ENCODE results near the gene BIRC6. TPM values are rescaled to one million over a fixed set of nuclear protein-coding genes. Genes with fewer than 3 reads are reported as not detected.

BIRC6 gene
- total RNA-seq, 3 donors from 2014 or later (not counting 1 experiment from before 2014, with no cell fraction given) = 190 to 225 (median 224) TPM

DNA sequence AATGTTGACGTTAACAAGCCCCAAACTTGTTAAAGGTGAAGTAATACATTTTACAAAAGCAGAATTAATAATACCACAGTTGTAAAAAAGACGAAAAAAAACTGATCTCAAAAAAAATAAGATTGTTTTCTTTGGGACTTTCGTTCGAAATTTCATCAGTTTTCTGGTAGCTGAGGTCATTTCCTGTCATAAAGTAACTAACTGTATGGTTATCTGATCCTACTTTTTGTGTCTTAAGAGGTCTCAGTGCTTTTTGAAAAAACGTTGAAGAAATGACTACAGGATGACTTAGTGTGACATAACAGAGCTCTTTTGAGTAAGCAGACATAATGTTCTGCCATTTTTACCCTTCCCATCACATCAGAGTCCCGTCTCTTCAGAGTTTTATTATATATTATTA, 79.3 kb downstream of the BIRC6 start:
- intact Hi-C loops (cut with micrococcal nuclease) = no loop called here
- H3K27ac Mint-ChIP-seq = no peak overlapping the region
- H3K36me3 Mint-ChIP-seq = peaks cover 4% of the 10 kb centered on the region
- no peaks in the 10 kb centered on the region for H3K27me3 ChIP-seq (ENCODE audit: control insufficient read depth, insufficient read depth, low read length)
- no peaks in the 10 kb centered on the region for H3K9me3 Mint-ChIP-seq
- DNase-seq (no peak), ATAC-seq (no peak)
- peaks cover 71% of the 10 kb centered on the region for H3K36me3 ChIP-seq (ENCODE audit: control insufficient read depth, insufficient read depth, low read length)
- TF ChIP-seq CTCF (IDR thresholded peaks at IDR 0.05) = no peak
- no peak overlapping the region for H3K4me3 Mint-ChIP-seq
- no peak overlapping the region for H3K27ac ChIP-seq (ENCODE audit: low read length)
- no peaks in the 10 kb centered on the region for H3K9me3 ChIP-seq (ENCODE audit: control insufficient read depth, insufficient read depth, low read length)
- no peaks in the 10 kb centered on the region for H3K27me3 Mint-ChIP-seq (ENCODE audit: low read depth in 2 of 2)
- H3K4me1 Mint-ChIP-seq = peaks cover 0 to 5% of the 10 kb centered on the region in 2 donors
- H3K4me3 ChIP-seq (ENCODE audit: low read length) = no peak overlapping the region
- 97% methylated on average over 3 of the region's 6 CpGs for WGBS (ENCODE audit: insufficient coverage)
- H3K4me1 ChIP-seq (ENCODE audit: control insufficient read depth, insufficient read depth, low read length) = no peaks in the 10 kb centered on the region

GRCh38 chr2:32442020-32442467, 85.2 kb downstream of the BIRC6 start:
- ATAC-seq (no peak), DNase-seq (no peak)
- Mint-ChIP-seq H3K27ac (no peak overlapping the region), H3K9me3 (no peaks in the 10 kb centered on the region), H3K4me1 (no peaks in the 10 kb centered on the region), H3K4me3 (no peak overlapping the region), H3K36me3 (peaks cover 37% of the 10 kb centered on the region), H3K27me3 (ENCODE audit: low read depth in 2 of 2) (no peaks in the 10 kb centered on the region)
- no peaks in the 10 kb centered on the region for H3K9me3 ChIP-seq (ENCODE audit: control insufficient read depth, insufficient read depth, low read length)
- WGBS (ENCODE audit: insufficient coverage) = 97% methylated on average over 7 of the region's 7 CpGs
- H3K4me1 ChIP-seq (ENCODE audit: control insufficient read depth, insufficient read depth, low read length) = no peaks in the 10 kb centered on the region
- peaks cover 83% of the 10 kb centered on the region for H3K36me3 ChIP-seq (ENCODE audit: control insufficient read depth, insufficient read depth, low read length)
- intact Hi-C loops (cut with micrococcal nuclease) = no loop called here
- TF ChIP-seq CTCF (IDR thresholded peaks at IDR 0.05) = no peak
- H3K27me3 ChIP-seq (ENCODE audit: control insufficient read depth, insufficient read depth, low read length) = no peaks in the 10 kb centered on the region
- no peak overlapping the region for H3K27ac ChIP-seq (ENCODE audit: low read length)
- H3K4me3 ChIP-seq (ENCODE audit: low read length) = no peak overlapping the region

- Mint-ChIP-seq H3K27ac (peak overlapping the region in 1 of 2 donors; percentile 21), H3K4me1 (no peaks in the 10 kb centered on the region), H3K27me3 (ENCODE audit: low read depth in 2 of 2) (no peaks in the 10 kb centered on the region), H3K9me3 (no peaks in the 10 kb centered on the region), H3K4me3 (no peak overlapping the region), H3K36me3 (peaks cover 32% of the 10 kb centered on the region)
- no peaks in the 10 kb centered on the region for H3K4me1 ChIP-seq (ENCODE audit: control insufficient read depth, insufficient read depth, low read length)
- H3K9me3 ChIP-seq (ENCODE audit: control insufficient read depth, insufficient read depth, low read length) = no peaks in the 10 kb centered on the region
- no peak overlapping the region for H3K27ac ChIP-seq (ENCODE audit: low read length)
- WGBS (ENCODE audit: insufficient coverage) = 99% methylated on average over 5 of the region's 6 CpGs
- H3K27me3 ChIP-seq (ENCODE audit: control insufficient read depth, insufficient read depth, low read length) = no peaks in the 10 kb centered on the region
- intact Hi-C loops (cut with micrococcal nuclease) = no loop called here
- H3K4me3 ChIP-seq (ENCODE audit: low read length) = no peak overlapping the region
- peaks cover 61% of the 10 kb centered on the region for H3K36me3 ChIP-seq (ENCODE audit: control insufficient read depth, insufficient read depth, low read length)
- no peak for ATAC-seq
- no peak for TF ChIP-seq CTCF (IDR thresholded peaks at IDR 0.05)
- no peak for DNase-seq
These were observed 89.5 kb downstream of the BIRC6 start for GRCh38 chr2:32446369-32446768.

- ATAC-seq (no peak), DNase-seq (no peak)
- no peak overlapping the region for H3K4me3 ChIP-seq (ENCODE audit: low read length)
- intact Hi-C loops (cut with micrococcal nuclease) = no loop called here
- H3K4me1 Mint-ChIP-seq = peaks cover 10 to 14% of the 10 kb centered on the region in 2 donors
- no peaks in the 10 kb centered on the region for H3K4me1 ChIP-seq (ENCODE audit: control insufficient read depth, insufficient read depth, low read length)
- H3K36me3 Mint-ChIP-seq = peaks cover 12% of the 10 kb centered on the region
- H3K27me3 Mint-ChIP-seq (ENCODE audit: low read depth in 2 of 2) = no peaks in the 10 kb centered on the region
- H3K9me3 Mint-ChIP-seq = no peaks in the 10 kb centered on the region
- H3K27me3 ChIP-seq (ENCODE audit: control insufficient read depth, insufficient read depth, low read length) = no peaks in the 10 kb centered on the region
- peaks cover 29% of the 10 kb centered on the region for H3K36me3 ChIP-seq (ENCODE audit: control insufficient read depth, insufficient read depth, low read length)
- TF ChIP-seq CTCF (IDR thresholded peaks at IDR 0.05) = no peak
- no peak overlapping the region for H3K27ac Mint-ChIP-seq
- no peak overlapping the region for H3K4me3 Mint-ChIP-seq
- H3K9me3 ChIP-seq (ENCODE audit: control insufficient read depth, insufficient read depth, low read length) = no peaks in the 10 kb centered on the region
- no peak overlapping the region for H3K27ac ChIP-seq (ENCODE audit: low read length)
These were observed 94.0 kb downstream of the BIRC6 start for GRCh38 chr2:32450851-32451250.

Data from natural killer cell (primary cell).